ENCODE measurements around the gene USP14. TPM values are rescaled to one million over a fixed set of nuclear protein-coding genes. Genes with fewer than 3 reads are reported as not detected.

USP14 gene
- total RNA-seq, 1 donor from 2014 or later = 17.3 TPM

DNA sequence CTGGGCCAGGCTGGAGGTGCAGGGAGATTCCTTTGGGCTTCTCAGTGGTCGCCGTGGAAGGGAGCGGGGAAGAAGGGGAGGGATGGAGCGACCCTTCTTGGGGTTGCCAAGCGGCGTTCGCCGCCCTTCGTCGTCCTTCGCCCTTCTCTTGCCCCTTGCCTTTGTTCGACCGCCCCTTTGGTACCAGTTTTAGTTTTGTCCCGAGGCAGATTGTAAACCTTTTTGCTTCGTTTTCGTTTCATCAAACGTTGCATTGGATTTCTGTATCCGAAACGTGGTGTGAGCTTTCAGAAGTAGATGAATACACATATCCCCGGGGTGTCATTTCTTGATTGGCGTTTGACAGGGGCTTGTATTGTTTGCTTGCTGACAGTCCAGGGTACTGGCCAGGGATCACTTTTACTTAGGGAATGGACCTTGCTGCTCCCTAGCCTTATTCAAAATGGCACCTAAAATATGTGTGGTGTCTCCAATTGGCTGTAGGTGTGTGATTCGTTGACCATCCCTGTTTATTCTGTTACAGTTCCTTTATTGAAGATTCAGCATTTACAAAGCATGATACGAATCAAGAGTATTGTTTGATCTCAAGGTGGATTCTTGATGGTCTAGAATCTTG lies 788 bp downstream of the USP14 start:
- peak; percentile 10 to 31 for DNase-seq (ENCODE audit: low read depth in 2 of 2)

- DNase-seq (ENCODE audit: low read depth in 2 of 2) = no peak
Observed at GRCh38 chr18:159933-160332, 1.6 kb downstream of the USP14 start.

DNA sequence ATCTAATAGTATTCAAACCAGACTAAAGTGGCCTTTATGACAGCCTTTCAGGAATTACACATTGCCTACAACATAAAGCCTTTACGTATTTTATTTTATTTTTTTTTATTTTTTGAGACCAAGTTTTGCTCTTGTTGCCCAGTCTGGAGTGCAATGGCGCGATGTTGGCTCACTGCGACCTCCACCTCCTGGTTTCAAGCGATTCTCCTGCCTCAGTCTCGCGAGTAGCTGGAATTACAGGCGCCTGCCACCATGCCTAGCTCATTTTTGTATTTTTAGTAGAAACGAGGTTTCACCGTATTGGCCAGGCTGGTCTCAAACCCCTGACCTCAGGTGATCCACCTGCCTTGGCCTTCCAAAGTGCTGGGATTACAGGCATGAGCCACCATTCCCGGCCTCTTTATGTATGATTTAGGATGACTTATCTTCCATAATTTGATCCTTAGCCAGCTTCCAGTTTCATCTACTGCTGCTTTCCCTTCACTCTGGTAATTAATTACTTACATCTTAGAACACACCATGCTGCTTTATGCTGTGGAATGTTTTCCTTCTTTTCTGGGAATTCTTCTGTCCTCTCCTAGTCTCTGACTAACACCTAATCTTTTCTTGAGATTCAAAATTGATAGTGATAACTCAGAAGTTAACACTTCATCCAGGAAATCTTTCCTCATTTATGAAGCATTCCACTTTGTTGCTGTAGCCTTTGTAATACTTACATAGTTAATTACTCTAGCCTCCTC lies 2.6 kb downstream of the USP14 start:
- DNase-seq (ENCODE audit: low read depth in 2 of 2) = no peak

DNA sequence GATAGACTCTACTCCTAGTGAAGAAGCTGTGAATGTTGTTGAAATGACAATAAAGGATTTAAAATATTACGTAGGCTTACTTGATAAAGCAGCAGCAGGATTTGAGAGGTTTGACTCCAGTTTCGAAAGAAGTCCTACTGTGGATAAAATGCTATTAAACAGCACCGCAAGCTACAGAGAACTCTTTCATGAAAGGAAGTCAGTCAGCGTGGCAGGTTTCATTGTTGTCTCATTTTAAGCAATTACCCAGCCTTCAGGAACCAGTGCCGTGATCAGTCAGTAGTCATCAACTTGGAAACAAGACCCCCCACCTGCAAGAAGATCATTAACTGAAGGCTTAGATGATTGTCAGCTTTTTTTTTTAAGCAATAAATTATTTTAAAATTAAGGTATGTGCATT lies 14.0 kb downstream of the USP14 start:
- DNase-seq (ENCODE audit: low read depth in 2 of 2) = no peak

- DNase-seq (ENCODE audit: low read depth in 2 of 2) = no peak
Observed at GRCh38 chr18:179499-179898, 21.1 kb downstream of the USP14 start.

DNA sequence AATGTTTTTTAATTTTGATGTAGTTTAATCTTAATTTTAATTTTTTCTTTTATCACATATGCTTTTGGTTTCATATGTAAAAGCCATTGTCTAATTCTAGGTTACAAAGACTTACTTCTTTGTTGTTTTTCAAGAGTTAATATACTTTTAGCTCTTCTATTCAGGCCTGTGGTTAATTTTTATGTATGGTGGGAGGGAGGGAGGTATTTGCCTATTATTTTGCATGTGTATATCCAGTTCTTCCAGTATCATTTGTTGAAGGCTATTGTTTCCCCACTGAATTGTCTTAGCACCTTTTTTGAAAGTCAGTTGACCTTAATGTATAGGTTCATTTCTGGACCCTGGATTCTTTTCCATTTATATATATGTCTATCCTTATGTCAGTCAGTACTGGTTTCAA lies 23.4 kb downstream of the USP14 start:
- DNase-seq (ENCODE audit: low read depth in 2 of 2) = no peak

DNA sequence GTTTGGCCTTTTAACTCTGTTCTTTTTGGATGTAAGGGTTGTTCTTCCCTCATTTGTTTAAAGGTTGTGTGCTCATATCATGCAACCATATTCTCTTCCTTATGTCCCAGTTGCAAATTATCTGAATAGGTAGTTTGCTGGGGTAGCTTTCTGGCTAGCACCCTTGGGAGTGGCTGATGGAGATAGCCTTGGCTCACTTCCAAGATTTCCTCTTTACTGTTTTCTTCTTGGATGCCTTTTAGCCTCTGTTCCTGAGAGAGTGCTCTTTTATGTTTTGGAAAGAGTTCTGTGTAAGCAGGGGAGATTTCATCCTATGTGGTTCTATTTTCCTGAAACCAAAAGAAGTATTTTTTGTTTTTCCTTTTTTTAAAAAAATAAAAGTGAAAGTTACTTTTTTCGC lies 25.4 kb downstream of the USP14 start:
- DNase-seq (ENCODE audit: low read depth in 2 of 2) = peak in 1 of 2 donors; percentile 29

GRCh38 chr18:189254-189653 lies 30.9 kb downstream of the USP14 start:
- no peak for DNase-seq (ENCODE audit: low read depth in 2 of 2)

DNA sequence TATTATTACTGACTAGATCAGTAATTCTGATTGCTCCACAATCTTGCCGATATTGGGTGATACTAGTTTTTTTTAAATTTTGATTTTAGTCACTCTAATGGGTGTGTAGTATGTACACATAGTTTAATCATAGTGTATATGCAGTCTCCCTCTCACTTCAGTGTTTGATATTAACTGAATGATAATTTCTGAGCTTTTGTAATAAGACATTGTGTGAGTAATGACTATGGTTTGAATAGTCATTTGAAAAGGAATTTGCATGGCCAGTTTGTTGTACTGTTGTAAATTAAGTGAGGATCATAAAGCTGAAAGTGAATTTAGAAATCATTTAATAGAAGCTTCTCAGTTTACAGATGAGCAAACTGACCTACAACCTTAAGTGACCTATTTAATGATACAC lies 33.4 kb downstream of the USP14 start:
- DNase-seq (ENCODE audit: low read depth in 2 of 2) = no peak

GRCh38 chr18:192801-193200 lies 34.4 kb downstream of the USP14 start:
- DNase-seq (ENCODE audit: low read depth in 2 of 2) = no peak

- no peak for DNase-seq (ENCODE audit: low read depth in 2 of 2)
Observed at GRCh38 chr18:195651-196050, 37.3 kb downstream of the USP14 start.

- DNase-seq (ENCODE audit: low read depth in 2 of 2) = no peak
Observed at GRCh38 chr18:199214-199613, 40.9 kb downstream of the USP14 start.

GRCh38 chr18:199768-200167 lies 41.4 kb downstream of the USP14 start:
- no peak for DNase-seq (ENCODE audit: low read depth in 2 of 2)

DNA sequence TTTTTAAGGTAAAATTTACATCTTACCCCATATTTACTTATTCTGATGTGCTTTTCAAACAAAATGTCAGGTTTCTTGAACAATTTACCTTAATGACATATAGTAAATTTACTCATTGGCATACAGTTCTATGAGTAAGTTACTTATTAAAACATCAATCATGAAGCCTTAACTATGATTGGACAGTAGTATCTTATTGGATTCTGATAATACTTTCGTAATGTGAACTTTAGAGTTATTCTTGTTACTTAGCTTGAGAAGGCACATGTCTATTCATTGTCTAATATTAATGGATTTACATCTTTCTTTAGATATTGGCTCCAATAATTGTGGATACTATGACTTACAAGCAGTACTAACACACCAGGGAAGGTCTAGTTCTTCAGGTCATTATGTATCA lies 51.7 kb downstream of the USP14 start:
- DNase-seq (ENCODE audit: low read depth in 2 of 2) = no peak

GRCh38 chr18:210733-211132 lies 52.4 kb downstream of the USP14 start:
- DNase-seq (ENCODE audit: low read depth in 2 of 2) = no peak

DNA sequence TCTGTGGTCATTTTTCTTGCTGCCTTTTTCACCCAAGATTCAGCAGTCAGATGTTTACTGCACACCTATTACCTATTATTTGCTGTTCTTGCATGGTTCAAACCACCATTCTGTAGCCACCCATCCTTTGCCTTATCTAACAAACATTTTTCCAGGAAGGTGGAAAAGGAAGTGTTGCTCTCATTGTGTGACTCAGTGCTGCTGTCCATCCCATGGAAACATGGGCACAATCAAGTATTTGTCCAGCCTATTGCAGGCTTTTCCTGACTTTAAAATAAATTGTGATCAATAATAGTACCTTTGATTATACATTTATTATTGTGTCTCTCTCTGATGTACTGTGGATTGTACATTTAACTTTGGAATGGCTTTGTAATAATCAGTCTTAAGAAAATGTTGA lies 53.2 kb downstream of the USP14 start:
- DNase-seq (ENCODE audit: low read depth in 2 of 2) = peak; percentile 40 to 49

DNA sequence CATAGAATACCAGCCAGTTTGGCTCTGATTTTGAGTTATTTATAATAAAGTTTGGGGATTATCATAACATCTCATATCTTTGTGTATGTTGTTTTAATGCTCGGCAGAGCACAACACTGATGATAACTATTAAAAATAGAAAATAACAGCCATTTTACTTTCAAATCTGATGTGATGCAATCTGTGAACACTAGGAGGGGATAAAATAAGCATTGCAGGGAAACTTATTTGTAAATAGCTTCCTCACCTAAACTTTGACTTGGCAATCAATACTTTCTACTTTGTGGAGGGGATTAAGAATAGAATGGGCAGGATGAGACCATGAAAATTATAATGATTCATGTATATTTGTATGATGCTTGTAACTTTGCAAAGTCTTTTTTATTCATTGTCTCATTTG lies 54.4 kb downstream of the USP14 start:
- no peak for DNase-seq (ENCODE audit: low read depth in 2 of 2)

- no peak for DNase-seq (ENCODE audit: low read depth in 2 of 2)
Observed at GRCh38 chr18:213505-213904, 55.1 kb downstream of the USP14 start.

DNA sequence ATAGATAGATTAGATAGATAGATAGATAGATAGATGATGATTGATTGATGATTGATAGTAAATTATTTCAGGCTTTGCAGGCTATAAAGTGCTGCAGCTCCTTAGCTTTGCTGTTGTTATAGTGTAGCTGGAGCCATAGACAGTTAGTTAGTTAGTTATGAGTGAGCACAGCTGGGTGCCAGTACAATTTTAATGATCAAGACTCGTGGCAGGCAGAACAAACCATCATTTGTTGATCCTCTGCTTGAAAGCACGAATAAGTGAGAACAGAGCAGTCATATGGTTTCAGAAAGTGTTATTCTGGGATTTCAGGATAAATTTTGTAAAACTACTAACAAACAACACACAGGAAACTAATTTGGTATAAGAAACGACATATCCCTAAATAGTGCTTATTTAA lies 55.6 kb downstream of the USP14 start:
- DNase-seq (ENCODE audit: low read depth in 2 of 2) = no peak

DNA sequence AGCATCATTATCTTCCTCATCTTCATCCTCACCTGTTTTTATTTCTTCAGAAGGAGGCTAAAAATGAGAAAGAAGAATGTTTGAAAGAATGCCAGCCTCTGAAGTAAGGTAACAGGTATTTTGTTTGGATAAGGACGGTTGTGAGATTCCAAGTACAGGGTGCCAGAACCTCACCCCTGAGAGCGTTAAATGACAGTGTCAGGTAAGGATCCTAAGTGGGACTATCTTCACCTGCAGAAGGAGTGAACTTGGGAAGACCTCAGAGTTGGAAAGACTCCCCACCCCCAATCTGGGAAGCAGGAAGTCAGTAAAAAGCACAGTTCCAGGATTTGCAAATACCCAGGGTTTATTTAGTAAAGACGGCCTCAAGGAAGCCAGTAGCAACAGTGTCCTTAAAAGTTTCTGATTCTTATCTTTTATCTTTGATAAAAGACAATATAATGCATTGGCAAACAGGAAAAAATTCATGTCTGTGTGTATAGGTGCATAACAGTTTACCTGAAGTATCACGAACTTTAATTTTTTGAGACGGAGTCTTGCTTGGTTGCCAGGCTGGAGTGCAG lies 57.2 kb downstream of the USP14 start:
- DNase-seq (ENCODE audit: low read depth in 2 of 2) = no peak

GRCh38 chr18:217532-218336 lies 59.4 kb downstream of the USP14 start:
- DNase-seq (ENCODE audit: low read depth in 2 of 2) = no peak

- no peak for DNase-seq (ENCODE audit: low read depth in 2 of 2)
Observed at GRCh38 chr18:220708-221107, 62.4 kb downstream of the USP14 start.
